BLaER1 (cell line): Measurements from ENCODE around the gene ZNF283.
A peak's percentile ranks its signal among the peaks of the same experiment; 100 is the strongest.

Source experiments
- H3K27ac ChIP-seq: shearing (Covaris generic); formaldehyde crosslinking; 2 replicates; pipeline ENCODE4 v1.8.1; 2022
- H3K27me3 ChIP-seq: shearing (Covaris generic); formaldehyde crosslinking; 2 replicates; pipeline ENCODE4 v1.8.1; 2022
- H3K36me3 ChIP-seq: shearing (Covaris generic); formaldehyde crosslinking; 2 replicates; pipeline ENCODE4 v1.8.1; 2022
- H3K4me1 ChIP-seq: shearing (Covaris generic); formaldehyde crosslinking; 2 replicates; pipeline ENCODE4 v1.8.1; 2022
- H3K4me2 ChIP-seq: shearing (Covaris generic); formaldehyde crosslinking; 2 replicates; pipeline ENCODE4 v1.8.1; 2022
- H3K4me3 ChIP-seq: shearing (Covaris generic); formaldehyde crosslinking; 2 replicates; pipeline ENCODE4 v1.8.1; 2022
- H3K9ac ChIP-seq: shearing (Covaris generic); formaldehyde crosslinking; 2 replicates; pipeline ENCODE4 v1.8.1; 2022
- H3K9me3 ChIP-seq: shearing (Covaris generic); formaldehyde crosslinking; 2 replicates; pipeline ENCODE4 v1.8.1; 2022
- H4K20me1 ChIP-seq: shearing (Covaris generic); formaldehyde crosslinking; 2 replicates; pipeline ENCODE4 v1.8.1; 2022
- Cebpa-rat ChIP-seq: shearing (Covaris generic); IDR thresholded peaks from 2 replicates; pipeline ENCODE4 v1.8.1; 2022

The ZNF283 gene

GRCh38 chr19:43784241-43784980 lies 42.7 kb upstream of the ZNF283 start:
- Histone ChIP-seq H3K9ac (peak overlapping the region; percentile 64), H3K4me1 (peaks cover 51% of the 10 kb centered on the region), H4K20me1 (no peaks in the 10 kb centered on the region), H3K4me2 (peak overlapping the region; percentile 82), H3K27me3 (no peaks in the 10 kb centered on the region), H3K4me3 (no peak overlapping the region), H3K27ac (peak overlapping the region; percentile 80), H3K9me3 (no peaks in the 10 kb centered on the region), H3K36me3 (no peaks in the 10 kb centered on the region)
- TF ChIP-seq Cebpa-rat, result no peak

GRCh38 chr19:43784981-43785808 lies 41.9 kb upstream of the ZNF283 start:
- H3K9ac ChIP-seq, result peak overlapping the region; percentile 64; the same call in 1 of the 2 replicates
- H3K36me3 ChIP-seq, result no peaks in the 10 kb centered on the region
- H3K4me3 ChIP-seq, result no peak overlapping the region
- H4K20me1 ChIP-seq, result no peaks in the 10 kb centered on the region
- peak overlapping the region; percentile 80 for H3K27ac ChIP-seq
- H3K4me1 ChIP-seq, result peaks cover 49% of the 10 kb centered on the region
- no peaks in the 10 kb centered on the region for H3K27me3 ChIP-seq
- H3K4me2 ChIP-seq, result peak overlapping the region; percentile 82
- no peaks in the 10 kb centered on the region for H3K9me3 ChIP-seq
- no peak for TF ChIP-seq Cebpa-rat

GRCh38 chr19:43786665-43787064 lies 40.5 kb upstream of the ZNF283 start:
- Histone ChIP-seq H3K4me3 (no peak overlapping the region), H3K4me1 (peaks cover 51% of the 10 kb centered on the region), H4K20me1 (no peaks in the 10 kb centered on the region), H3K27me3 (no peaks in the 10 kb centered on the region), H3K9me3 (no peaks in the 10 kb centered on the region), H3K4me2 (no peak overlapping the region), H3K27ac (no peak overlapping the region), H3K9ac (0 out of 2 replicates have a peak overlapping the region, but pooled peaks have one; percentile 22), H3K36me3 (no peaks in the 10 kb centered on the region)
- no peak for TF ChIP-seq Cebpa-rat

GRCh38 chr19:43789029-43789428 lies 38.1 kb upstream of the ZNF283 start:
- Histone ChIP-seq H3K27ac (no peak overlapping the region), H3K4me3 (no peak overlapping the region), H3K36me3 (no peaks in the 10 kb centered on the region), H3K4me1 (peaks cover 28% of the 10 kb centered on the region), H3K9ac (no peak overlapping the region), H3K4me2 (no peak overlapping the region), H3K27me3 (no peaks in the 10 kb centered on the region), H3K9me3 (no peaks in the 10 kb centered on the region), H4K20me1 (no peaks in the 10 kb centered on the region)
- TF ChIP-seq Cebpa-rat, result no peak

- Histone ChIP-seq H3K4me1 (peaks cover 16% of the 10 kb centered on the region), H3K27ac (no peak overlapping the region), H4K20me1 (no peaks in the 10 kb centered on the region), H3K4me2 (peak overlapping the region; percentile 30), H3K9ac (no peak overlapping the region), H3K36me3 (no peaks in the 10 kb centered on the region), H3K27me3 (no peaks in the 10 kb centered on the region), H3K9me3 (no peaks in the 10 kb centered on the region), H3K4me3 (no peak overlapping the region)
- TF ChIP-seq Cebpa-rat, result no peak
These were observed 36.5 kb upstream of the ZNF283 start for GRCh38 chr19:43790587-43790986.

GRCh38 chr19:43797118-43797517 lies 30.0 kb upstream of the ZNF283 start:
- H3K27ac ChIP-seq, result no peak overlapping the region
- no peak overlapping the region for H3K4me3 ChIP-seq
- H3K4me1 ChIP-seq, result peaks cover 12% of the 10 kb centered on the region
- no peaks in the 10 kb centered on the region for H4K20me1 ChIP-seq
- H3K27me3 ChIP-seq, result no peaks in the 10 kb centered on the region
- TF ChIP-seq Cebpa-rat, result no peak
- no peaks in the 10 kb centered on the region for H3K9me3 ChIP-seq
- no peak overlapping the region for H3K9ac ChIP-seq
- no peak overlapping the region for H3K4me2 ChIP-seq
- H3K36me3 ChIP-seq, result no peaks in the 10 kb centered on the region

- H3K4me1 ChIP-seq, result peaks cover 12% of the 10 kb centered on the region
- no peaks in the 10 kb centered on the region for H4K20me1 ChIP-seq
- H3K27ac ChIP-seq, result no peak overlapping the region
- no peak overlapping the region for H3K9ac ChIP-seq
- no peak for TF ChIP-seq Cebpa-rat
- H3K27me3 ChIP-seq, result no peaks in the 10 kb centered on the region
- no peak overlapping the region for H3K4me2 ChIP-seq
- H3K4me3 ChIP-seq, result no peak overlapping the region
- H3K36me3 ChIP-seq, result no peaks in the 10 kb centered on the region
- H3K9me3 ChIP-seq, result no peaks in the 10 kb centered on the region
These were observed 29.6 kb upstream of the ZNF283 start for GRCh38 chr19:43797556-43797955.

- peak overlapping the region; percentile 54 for H3K4me3 ChIP-seq
- no peaks in the 10 kb centered on the region for H3K36me3 ChIP-seq
- peak overlapping the region; percentile 88 for H3K4me2 ChIP-seq
- H3K4me1 ChIP-seq, result peaks cover 12% of the 10 kb centered on the region
- no peak overlapping the region for H3K9ac ChIP-seq
- H3K27ac ChIP-seq, result no peak overlapping the region
- H4K20me1 ChIP-seq, result no peaks in the 10 kb centered on the region
- no peak for TF ChIP-seq Cebpa-rat
- H3K27me3 ChIP-seq, result no peaks in the 10 kb centered on the region
- no peaks in the 10 kb centered on the region for H3K9me3 ChIP-seq
These were observed 29.0 kb upstream of the ZNF283 start for GRCh38 chr19:43798026-43798545.

GRCh38 chr19:43798546-43799409 lies 28.3 kb upstream of the ZNF283 start:
- Histone ChIP-seq H3K4me3 (peak overlapping the region; percentile 54), H3K27me3 (no peaks in the 10 kb centered on the region), H4K20me1 (no peaks in the 10 kb centered on the region), H3K4me2 (peak overlapping the region; percentile 88), H3K4me1 (peaks cover 12% of the 10 kb centered on the region), H3K27ac (0 out of 2 replicates have a peak overlapping the region, but pooled peaks have one; percentile 38), H3K9ac (peak overlapping the region; percentile 57; the same call in 1 of the 2 replicates), H3K9me3 (no peaks in the 10 kb centered on the region), H3K36me3 (no peaks in the 10 kb centered on the region)
- no peak for TF ChIP-seq Cebpa-rat
